ENCODE data around the gene C17orf75. TPM values are rescaled to one million over a fixed set of nuclear protein-coding genes. Genes with fewer than 3 reads are reported as not detected.
A peak's percentile ranks its signal among the peaks of the same experiment; 100 is the strongest.

The C17orf75 gene
- total RNA-seq, 1 experiment from 2014 or later: 34.9 TPM

GRCh38 chr17:32305049-32305448 lies 36.9 kb downstream of the C17orf75 start:
- no peak for DNase-seq (ENCODE audit: low read depth)

GRCh38 chr17:32303781-32304288 lies 38.1 kb downstream of the C17orf75 start:
- no peak for DNase-seq (ENCODE audit: low read depth)

- DNase-seq (ENCODE audit: low read depth): no peak
These were observed 38.9 kb downstream of the C17orf75 start for GRCh38 chr17:32302860-32303649.

GRCh38 chr17:32302037-32302436 lies 39.9 kb downstream of the C17orf75 start:
- no peak for DNase-seq (ENCODE audit: low read depth)

GRCh38 chr17:32299580-32300164 lies 42.3 kb downstream of the C17orf75 start:
- no peak for DNase-seq (ENCODE audit: low read depth)

- no peak for DNase-seq (ENCODE audit: low read depth)
These were observed 43.0 kb downstream of the C17orf75 start for GRCh38 chr17:32298721-32299579.

GRCh38 chr17:32298298-32298697 lies 43.7 kb downstream of the C17orf75 start:
- no peak for DNase-seq (ENCODE audit: low read depth)

- DNase-seq (ENCODE audit: low read depth): no peak
These were observed 44.1 kb downstream of the C17orf75 start for GRCh38 chr17:32297860-32298259.

- no peak for DNase-seq (ENCODE audit: low read depth)
These were observed 44.5 kb downstream of the C17orf75 start for GRCh38 chr17:32297424-32297823.

GRCh38 chr17:32292094-32292493 lies 49.9 kb downstream of the C17orf75 start:
- no peak for DNase-seq (ENCODE audit: low read depth)

- no peak for DNase-seq (ENCODE audit: low read depth)
These were observed 52.4 kb downstream of the C17orf75 start for GRCh38 chr17:32289471-32290070.

- no peak for DNase-seq (ENCODE audit: low read depth)
These were observed 53.4 kb downstream of the C17orf75 start for GRCh38 chr17:32288615-32289014.

- no peak for DNase-seq (ENCODE audit: low read depth)
These were observed 54.0 kb downstream of the C17orf75 start for GRCh38 chr17:32287804-32288511.

- no peak for DNase-seq (ENCODE audit: low read depth)
These were observed 55.5 kb downstream of the C17orf75 start for GRCh38 chr17:32286518-32286900.

GRCh38 chr17:32285746-32286517 lies 56.0 kb downstream of the C17orf75 start:
- no peak for DNase-seq (ENCODE audit: low read depth)

GRCh38 chr17:32285306-32285705 lies 56.7 kb downstream of the C17orf75 start:
- DNase-seq (ENCODE audit: low read depth): no peak

- DNase-seq (ENCODE audit: low read depth): peak; percentile 44
These were observed 58.2 kb downstream of the C17orf75 start for GRCh38 chr17:32283745-32284201.

GRCh38 chr17:32281011-32281451 lies 60.9 kb downstream of the C17orf75 start:
- DNase-seq (ENCODE audit: low read depth): peak; percentile 28

- DNase-seq (ENCODE audit: low read depth): no peak
These were observed 61.9 kb downstream of the C17orf75 start for GRCh38 chr17:32279891-32280716.
